Right cardiac atrium (tissue), 5 donors: ENCODE results near the gene NANOS1. TPM values are rescaled to one million over a fixed set of nuclear protein-coding genes. Genes with fewer than 3 reads are reported as not detected.
A peak's percentile ranks its signal among the peaks of the same experiment; 100 is the strongest.

Experiments used
- ATAC-seq, 2 donors: fragments of 200-7000 bp; cut with Tn5 transposase; one replicate each; pipeline versions ENCODE4 v1.8.0 to v1.9.1; 2020; ENCODE audit warnings: moderate library complexity in 2 of 2, mild to moderate bottlenecking in 1 of 2
- DNase-seq, 3 donors: peaks; one replicate each; pipeline ENCODE4 v3.0.0-alpha.2; 2020
- H3K27ac ChIP-seq: one replicate; pipeline ENCODE4 v1.5.1; 2013; ENCODE audit warnings: mild to moderate bottlenecking, low read length, control low read depth, moderate library complexity
- H3K27me3 ChIP-seq: one replicate; pipeline ENCODE4 v1.6.1; 2013; ENCODE audit not compliant: control insufficient read depth, insufficient read depth
- H3K4me1 ChIP-seq: one replicate; pipeline ENCODE4 v1.6.1; 2013; ENCODE audit warnings: low read length; ENCODE audit not compliant: control insufficient read depth, insufficient read depth
- H3K4me3 ChIP-seq: one replicate; pipeline ENCODE4 v1.5.1; 2013; ENCODE audit warnings: low read length, control low read depth
- H3K9me3 ChIP-seq: one replicate; pipeline ENCODE4 v1.6.1; 2013; ENCODE audit warnings: low read length; ENCODE audit not compliant: control insufficient read depth
- WGBS: extraction: QIAGEN DNeasy Blood & Tissue Kit; methylation state at CpG from one replicate; pipeline ENCODE4 v1.1.7; 2013; 5-methylcytosine and 5-hydroxymethylcytosine counted together
- intact Hi-C, 4 donors: fragments of 100-400 bp; cut with DNase I; formaldehyde crosslinking; loops; one replicate each; pipeline versions ENCODE4 v1.11.0 to v1.14.0; 2022 to 2023
- polyA plus RNA-seq: library from polyadenylated mRNA; stranded (reverse); fragments of 200-250 nt; gene quantifications from one replicate; pipeline ENCODE4 v1.2.3, GENCODE V29; 2013
- total RNA-seq, 4 donors: library from RNA; stranded (reverse); fragmentation: NEBNext Ultra II Directional; extraction: Animal tissue kit (Norgen Biotek cat#: 25700); gene quantifications; one replicate each; pipeline ENCODE4 v1.2.1, GENCODE V29; 2021
- donor health status: healthy with polysubstance abuse.
- donor health status: DM: no; HTN: yes; CAD: no.
- donor health status: DM: no; HTN: no; CAD: no.
- donor health status: DM: no; HTN: yes; CAD: no; lungs with severe emphysema.
- donor health status: DM: yes; HTN: yes; CAD: no.

The NANOS1 gene
- total and polyA plus RNA-seq, 5 donors = 1.0 to 7.0 (median 2.8) TPM

GRCh38 chr10:119031496-119032059, 2.1 kb downstream of the NANOS1 start:
- no peak for DNase-seq
- intact Hi-C loops = loop anchor here in 1 of 4 donors (5.0 kb wide), 1 partner anchor 46 kb away; no protein-coding TSS in a partner anchor
- Histone ChIP-seq H3K27ac (no peak overlapping the region), H3K4me1 (peaks cover 3% of the 10 kb centered on the region), H3K9me3 (no peaks in the 10 kb centered on the region), H3K27me3 (no peaks in the 10 kb centered on the region), H3K4me3 (no peak overlapping the region)
- WGBS = 75% methylated on average over 7 of the region's 7 CpGs
- no peak for ATAC-seq

- ATAC-seq (no peak), DNase-seq (no peak)
- Histone ChIP-seq H3K27me3 (no peaks in the 10 kb centered on the region), H3K4me1 (no peaks in the 10 kb centered on the region), H3K9me3 (no peaks in the 10 kb centered on the region), H3K27ac (no peak overlapping the region), H3K4me3 (no peak overlapping the region)
- 83% methylated on average over 1 of the region's 1 CpG for WGBS
- intact Hi-C loops = no loop called here
These were observed 9.6 kb downstream of the NANOS1 start for GRCh38 chr10:119039161-119039560.

GRCh38 chr10:119041326-119041725, 11.8 kb downstream of the NANOS1 start:
- H3K27me3 ChIP-seq = no peaks in the 10 kb centered on the region
- intact Hi-C loops = loop anchor here in 1 of 4 donors (10.0 kb wide), 1 partner anchor 113 kb away; no protein-coding TSS in a partner anchor
- ATAC-seq = no peak
- H3K4me3 ChIP-seq = no peak overlapping the region
- no peaks in the 10 kb centered on the region for H3K9me3 ChIP-seq
- 91% methylated on average over 4 of the region's 4 CpGs for WGBS
- no peak for DNase-seq
- H3K4me1 ChIP-seq = no peaks in the 10 kb centered on the region
- H3K27ac ChIP-seq = no peak overlapping the region

- no peak overlapping the region for H3K27ac ChIP-seq
- no peak overlapping the region for H3K4me3 ChIP-seq
- DNase-seq = peak in 1 of 3 donors; percentile 44
- 93% methylated on average over 26 of the region's 26 CpGs for WGBS
- H3K27me3 ChIP-seq = no peaks in the 10 kb centered on the region
- peak in 1 of 2 donors; percentile 9 for ATAC-seq
- intact Hi-C loops = loop anchor here in 1 of 4 donors (10.0 kb wide), 1 partner anchor 113 kb away; no protein-coding TSS in a partner anchor
- no peaks in the 10 kb centered on the region for H3K9me3 ChIP-seq
- no peaks in the 10 kb centered on the region for H3K4me1 ChIP-seq
These were observed 12.7 kb downstream of the NANOS1 start for GRCh38 chr10:119042169-119042568.

GRCh38 chr10:119045561-119045960, 16.0 kb downstream of the NANOS1 start:
- no peak for ATAC-seq
- H3K4me3 ChIP-seq = no peak overlapping the region
- 95% methylated on average over 7 of the region's 7 CpGs for WGBS
- intact Hi-C loops = loop anchor here in 1 of 4 donors (10.0 kb wide), 1 partner anchor 109 kb away; no protein-coding TSS in a partner anchor
- no peaks in the 10 kb centered on the region for H3K27me3 ChIP-seq
- no peak overlapping the region for H3K27ac ChIP-seq
- H3K9me3 ChIP-seq = no peaks in the 10 kb centered on the region
- no peaks in the 10 kb centered on the region for H3K4me1 ChIP-seq
- no peak for DNase-seq

GRCh38 chr10:119049361-119049760, 19.8 kb downstream of the NANOS1 start:
- H3K4me3 ChIP-seq = no peak overlapping the region
- intact Hi-C loops = loop anchor here in 1 of 4 donors (10.0 kb wide), 1 partner anchor 105 kb away; no protein-coding TSS in a partner anchor
- no peak for DNase-seq
- no peaks in the 10 kb centered on the region for H3K9me3 ChIP-seq
- H3K27ac ChIP-seq = no peak overlapping the region
- no peaks in the 10 kb centered on the region for H3K4me1 ChIP-seq
- WGBS = 98% methylated on average over 5 of the region's 5 CpGs
- ATAC-seq = no peak
- H3K27me3 ChIP-seq = no peaks in the 10 kb centered on the region

- Histone ChIP-seq H3K27ac (no peak overlapping the region), H3K4me1 (no peaks in the 10 kb centered on the region), H3K27me3 (no peaks in the 10 kb centered on the region), H3K4me3 (no peak overlapping the region), H3K9me3 (no peaks in the 10 kb centered on the region)
- ATAC-seq (no peak), DNase-seq (no peak)
- 97% methylated on average over 14 of the region's 14 CpGs for WGBS
- intact Hi-C loops = loop anchor here in 1 of 4 donors (10.0 kb wide), 1 partner anchor 105 kb away; no protein-coding TSS in a partner anchor
These were observed 20.3 kb downstream of the NANOS1 start for GRCh38 chr10:119049777-119050176.

- intact Hi-C loops = no loop called here
- WGBS = 86% methylated on average over 3 of the region's 3 CpGs
- H3K27me3 ChIP-seq = no peaks in the 10 kb centered on the region
- no peak overlapping the region for H3K27ac ChIP-seq
- no peaks in the 10 kb centered on the region for H3K4me1 ChIP-seq
- H3K4me3 ChIP-seq = no peak overlapping the region
- no peaks in the 10 kb centered on the region for H3K9me3 ChIP-seq
- ATAC-seq = no peak
- no peak for DNase-seq
These were observed 22.3 kb downstream of the NANOS1 start for GRCh38 chr10:119051775-119052174.

GRCh38 chr10:119055472-119055871, 26.0 kb downstream of the NANOS1 start:
- no peak for ATAC-seq
- H3K4me1 ChIP-seq = no peaks in the 10 kb centered on the region
- no peak overlapping the region for H3K4me3 ChIP-seq
- no peak for DNase-seq
- 81% methylated on average over 1 of the region's 1 CpG for WGBS
- no peaks in the 10 kb centered on the region for H3K9me3 ChIP-seq
- H3K27ac ChIP-seq = no peak overlapping the region
- no peaks in the 10 kb centered on the region for H3K27me3 ChIP-seq
- intact Hi-C loops = no loop called here

- Histone ChIP-seq H3K27me3 (no peaks in the 10 kb centered on the region), H3K4me3 (no peak overlapping the region), H3K9me3 (no peaks in the 10 kb centered on the region), H3K27ac (no peak overlapping the region), H3K4me1 (no peaks in the 10 kb centered on the region)
- no peak for DNase-seq
- intact Hi-C loops = no loop called here
- WGBS = 89% methylated on average over 11 of the region's 11 CpGs
- ATAC-seq = no peak
These were observed 28.5 kb downstream of the NANOS1 start for GRCh38 chr10:119058010-119058409.

GRCh38 chr10:119059557-119059956, 30.0 kb downstream of the NANOS1 start:
- intact Hi-C loops = no loop called here
- Histone ChIP-seq H3K27ac (no peak overlapping the region), H3K4me1 (no peaks in the 10 kb centered on the region), H3K27me3 (no peaks in the 10 kb centered on the region), H3K4me3 (no peak overlapping the region), H3K9me3 (no peaks in the 10 kb centered on the region)
- no peak for DNase-seq
- 82% methylated on average over 4 of the region's 4 CpGs for WGBS
- ATAC-seq = no peak
